Fibroblast of the conjunctiva (primary cell): ENCODE data around the gene WIPI1.
"Not testable (repeated sequence)": the region's sequence is repeated elsewhere in the genome, so short reads cannot be mapped to it uniquely, and the experiment has no call there.

ENCODE experiments used
- DNase-seq: peaks from one replicate; pipeline ENCODE4 v3.0.0-alpha.2; 2010; ENCODE audit warnings: low read depth

The WIPI1 gene

DNA sequence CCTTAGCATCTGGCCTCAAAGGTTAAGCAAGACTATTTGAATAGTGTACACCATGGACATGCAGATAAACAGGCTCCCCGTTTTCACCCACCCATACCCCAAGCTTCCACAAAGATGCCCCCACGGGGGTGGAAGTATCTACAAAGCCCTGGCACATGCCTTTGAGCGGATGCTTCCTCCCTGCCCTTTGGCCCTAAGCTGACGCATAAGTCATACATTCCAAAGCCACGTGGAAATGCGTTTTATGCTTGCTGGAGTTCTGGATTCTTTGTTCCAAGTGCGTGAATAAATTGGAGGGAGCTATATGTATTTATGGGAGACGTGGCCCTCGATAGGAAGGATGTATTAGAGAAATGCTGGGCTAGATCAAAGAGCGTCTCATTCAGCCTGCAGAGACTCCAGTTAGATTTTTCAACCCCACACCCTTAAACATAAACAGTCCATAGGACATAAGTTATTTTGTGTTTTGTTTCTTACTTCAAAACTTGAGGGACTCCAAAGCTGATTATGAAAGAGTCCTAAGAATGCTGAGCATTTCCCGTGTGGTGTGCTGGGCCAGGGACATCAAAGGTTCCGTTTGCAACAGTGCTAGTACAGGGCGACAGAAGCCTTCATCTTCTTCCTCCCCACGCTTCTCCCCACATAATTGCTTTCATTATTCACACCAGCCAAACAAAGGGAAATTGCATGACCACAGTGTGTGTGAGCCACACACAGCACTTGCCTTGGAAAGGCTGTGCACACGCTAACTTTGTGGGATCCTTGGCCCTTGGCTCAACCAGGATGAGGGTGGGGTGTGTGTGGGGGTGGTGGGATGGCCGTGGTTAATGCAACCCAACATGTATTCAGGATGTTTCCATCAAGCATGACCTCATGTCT lies 73.6 kb downstream of the WIPI1 start:
- peak; percentile 40 for DNase-seq

- DNase-seq = no peak
These were observed 74.2 kb downstream of the WIPI1 start for GRCh38 chr17:68383120-68383442.

- no peak for DNase-seq
These were observed 74.7 kb downstream of the WIPI1 start for GRCh38 chr17:68382582-68383085.

- DNase-seq = peak; percentile 39
These were observed 76.0 kb downstream of the WIPI1 start for GRCh38 chr17:68381076-68381900.

- no peak for DNase-seq
These were observed 77.3 kb downstream of the WIPI1 start for GRCh38 chr17:68379692-68380677.

DNA sequence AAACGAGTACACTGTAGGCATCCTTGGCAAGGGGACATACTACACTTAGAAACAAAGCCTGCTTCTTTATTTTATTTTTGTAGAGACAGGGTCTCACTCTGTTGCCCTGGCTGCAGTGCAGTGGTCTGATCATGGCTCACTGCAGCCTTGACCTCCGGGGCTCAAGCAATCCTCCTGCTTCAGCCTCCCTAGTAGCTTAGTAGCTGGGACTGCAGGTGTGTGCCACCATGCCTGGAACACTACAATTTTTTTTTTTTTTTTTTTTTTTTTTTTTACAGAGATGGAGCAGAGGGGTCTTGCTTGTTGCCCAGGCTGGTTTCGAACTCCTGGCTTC lies 78.2 kb downstream of the WIPI1 start:
- DNase-seq = no peak

DNA sequence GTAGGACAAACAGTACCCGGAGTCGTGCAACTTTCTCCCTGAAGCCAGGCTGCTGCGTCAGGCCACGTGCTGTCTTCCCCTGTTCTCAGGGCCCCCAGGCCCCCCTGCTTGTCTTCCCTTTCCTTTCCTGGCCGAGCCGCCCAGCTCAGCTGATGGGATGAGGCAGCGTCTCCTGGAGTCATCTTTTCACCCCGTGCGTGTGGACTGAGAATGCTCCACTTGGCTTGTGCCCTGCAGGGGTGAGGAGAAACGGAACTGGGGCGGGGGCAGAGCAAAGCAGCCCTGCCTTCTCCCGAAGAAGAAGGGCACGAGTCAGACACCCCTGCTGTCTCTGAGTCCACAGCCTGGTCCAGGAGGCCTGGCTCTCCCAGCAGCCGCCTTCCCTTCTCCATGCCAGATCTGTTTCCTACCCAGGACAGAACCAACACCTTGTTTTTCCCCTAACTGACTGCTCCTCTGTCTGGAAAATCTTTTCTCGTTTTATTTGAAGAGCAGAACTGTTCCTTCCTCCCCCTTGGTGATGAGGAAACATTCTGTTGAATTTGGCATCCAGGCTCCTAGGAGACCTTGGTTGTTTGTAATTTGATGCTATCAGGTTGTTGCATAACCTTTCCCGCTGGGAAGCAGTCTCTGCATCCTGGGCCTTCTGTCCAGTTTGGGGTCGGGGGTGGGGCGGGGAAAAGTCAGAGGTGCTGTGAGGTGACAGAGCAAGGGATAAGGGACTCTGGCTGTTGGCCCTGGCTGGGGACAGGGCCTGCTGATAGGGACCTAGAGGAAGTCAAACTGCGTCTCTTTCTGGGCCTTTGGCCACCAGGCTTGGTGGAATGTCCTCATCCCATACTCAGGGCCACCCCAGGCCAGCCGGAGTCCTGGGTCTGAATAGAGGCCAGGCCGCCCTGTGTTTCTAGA lies 78.8 kb downstream of the WIPI1 start:
- peak; percentile 87 for DNase-seq

- DNase-seq = no peak
These were observed 79.5 kb downstream of the WIPI1 start for GRCh38 chr17:68377771-68378267.

DNA sequence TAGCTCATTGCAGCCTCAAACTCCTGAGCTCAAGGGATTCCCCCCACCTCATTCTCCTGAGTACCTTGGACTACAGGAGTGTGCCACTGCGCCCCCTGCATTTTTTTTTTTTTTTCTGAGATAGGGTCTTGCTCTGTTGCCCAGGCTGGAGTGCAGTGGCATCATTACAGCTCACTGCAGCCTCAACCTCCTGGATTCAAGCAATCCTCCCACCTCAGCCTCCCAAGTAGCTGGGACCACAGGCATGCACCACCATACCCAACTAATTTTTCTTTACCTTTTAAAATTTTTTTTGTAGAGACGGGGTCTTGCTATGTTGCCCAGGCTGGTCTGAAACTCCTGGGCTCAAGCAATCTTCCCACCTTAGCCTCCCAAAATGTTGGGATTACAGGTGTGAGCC lies 81.1 kb downstream of the WIPI1 start:
- DNase-seq = not testable (repeated sequence)

- DNase-seq = no peak
These were observed 81.7 kb downstream of the WIPI1 start for GRCh38 chr17:68375566-68375965.
